ENCODE results near the gene DHX34. TPM values are rescaled to one million over a fixed set of nuclear protein-coding genes. Genes with fewer than 3 reads are reported as not detected.

Gene DHX34
- total RNA-seq, 1 experiment from 2014 or later = 38.2 TPM

GRCh38 chr19:47379381-47379938 is 30.3 kb downstream of the DHX34 start:
- Mint-ChIP-seq H3K4me1 (peaks cover 3 to 4% of the 10 kb centered on the region in 2 experiments; a peak in 2 of 4 replicates), H3K27me3 (ENCODE audit: low read depth) (no peaks in the 10 kb centered on the region), H3K27ac (no peak overlapping the region), H3K36me3 (ENCODE audit: insufficient read depth in 1 of 3, low read depth in 3 of 3) (peaks cover 26 to 75% (median 57%) of the 10 kb centered on the region in 3 experiments; a peak in 6 of 7 replicates), H3K4me3 (no peak overlapping the region), H3K9me3 (no peaks in the 10 kb centered on the region)
- Histone ChIP-seq H3K79me2 (ENCODE audit: insufficient read depth, low read length) (no peaks in the 10 kb centered on the region), H3K56ac (ENCODE audit: insufficient read length, low read depth, low read length) (no peak overlapping the region), H3K9ac (ENCODE audit: extremely low read depth, insufficient read length, low read length) (no peak overlapping the region), H2BK5ac (ENCODE audit: insufficient read length, low read length) (no peak overlapping the region), H2BK120ac (ENCODE audit: low read depth, low read length, poor library complexity, severe bottlenecking) (no peak overlapping the region), H3K14ac (ENCODE audit: insufficient read depth, low read length) (no peak overlapping the region), H3K4me1 (ENCODE audit: insufficient read depth, low read length) (no peaks in the 10 kb centered on the region), H3K23me2 (ENCODE audit: insufficient read length, low read depth, low read length, poor library complexity, severe bottlenecking) (no peaks in the 10 kb centered on the region), H3K27me3 (ENCODE audit: insufficient read depth, low read length) (no peaks in the 10 kb centered on the region), H2BK15ac (ENCODE audit: low read depth, low read length) (no peak overlapping the region), H2BK12ac (ENCODE audit: insufficient read length, low read depth, low read length) (no peak overlapping the region), H3K18ac (ENCODE audit: insufficient read length, low read depth, low read length) (no peak overlapping the region), H3K23ac (ENCODE audit: insufficient read length, low read depth, low read length) (no peak overlapping the region), H3K4me2 (ENCODE audit: insufficient read depth, insufficient read length, low read length) (no peak overlapping the region), H2BK20ac (ENCODE audit: low read depth, low read length, poor library complexity, severe bottlenecking) (no peak overlapping the region), H4K20me1 (ENCODE audit: control insufficient read depth, insufficient read depth, insufficient read length) (no peaks in the 10 kb centered on the region), H3K9me3 (ENCODE audit: control insufficient read depth, low read depth, low read length) (no peaks in the 10 kb centered on the region), H4K8ac (replicated peaks; ENCODE audit: insufficient read length, low read depth, low read length) (no peak overlapping the region), H3K27ac (ENCODE audit: insufficient read length, low read depth, low read length) (no peak overlapping the region), H3T11ph (ENCODE audit: low read length) (no peak overlapping the region), H4K5ac (ENCODE audit: insufficient read length, low read depth, low read length) (no peak overlapping the region), H4K91ac (ENCODE audit: insufficient read length, low read depth, low read length) (no peak overlapping the region), H2AFZ (ENCODE audit: low read length) (no peak overlapping the region), H2AK5ac (ENCODE audit: insufficient read length, low read length) (no peak overlapping the region), H3K4ac (ENCODE audit: low read depth, low read length) (no peak overlapping the region), H3K79me1 (ENCODE audit: insufficient read depth, low read depth, low read length, poor library complexity, severe bottlenecking) (no peaks in the 10 kb centered on the region)
- no peak for TF ChIP-seq CTCF (conservative IDR thresholded peaks at IDR 0.05)
- no CpG with 5 or more reads among the region's 23 CpGs for WGBS (ENCODE audit: extremely low coverage, insufficient read length, low lambda C conversion rate)
- DNase-seq = no peak
